ENCODE results near the gene GLO1.

GLO1 gene

GRCh38 chr6:38686270-38687042 lies 16.5 kb downstream of the GLO1 start:
- no peak overlapping the region for H3K9ac ChIP-seq (ENCODE audit: low read length in 2 of 2)
- no peaks in the 10 kb centered on the region for H3K27me3 ChIP-seq (ENCODE audit: control insufficient read depth in 1 of 2, insufficient read depth in 2 of 2, low read length in 2 of 2)
- H3K4me1 ChIP-seq (ENCODE audit: control insufficient read depth, insufficient read depth, low read length) = no peaks in the 10 kb centered on the region
- H3K36me3 ChIP-seq (ENCODE audit: control insufficient read depth in 2 of 2, insufficient read depth in 2 of 2, low read length in 2 of 2) = peaks cover 4 to 13% of the 10 kb centered on the region in 2 donors
- no peak overlapping the region for H3K4me3 ChIP-seq (ENCODE audit: low read length in 2 of 2)
- H3K9me3 ChIP-seq (ENCODE audit: control insufficient read depth in 2 of 2, low read length in 2 of 2) = no peaks in the 10 kb centered on the region
- no peak overlapping the region for H3K27ac ChIP-seq (ENCODE audit: low read length)

GRCh38 chr6:38684904-38685303 lies 18.0 kb downstream of the GLO1 start:
- Histone ChIP-seq H3K9ac (ENCODE audit: low read length in 2 of 2) (no peak overlapping the region), H3K4me1 (ENCODE audit: control insufficient read depth, insufficient read depth, low read length) (no peaks in the 10 kb centered on the region), H3K9me3 (ENCODE audit: control insufficient read depth in 2 of 2, low read length in 2 of 2) (no peaks in the 10 kb centered on the region), H3K4me3 (ENCODE audit: low read length in 2 of 2) (no peak overlapping the region), H3K36me3 (ENCODE audit: control insufficient read depth in 2 of 2, insufficient read depth in 2 of 2, low read length in 2 of 2) (peaks cover 4 to 15% of the 10 kb centered on the region in 2 donors), H3K27me3 (ENCODE audit: control insufficient read depth in 1 of 2, insufficient read depth in 2 of 2, low read length in 2 of 2) (no peaks in the 10 kb centered on the region), H3K27ac (ENCODE audit: low read length) (no peak overlapping the region)

- Histone ChIP-seq H3K9ac (ENCODE audit: low read length in 2 of 2) (no peak overlapping the region), H3K4me3 (ENCODE audit: low read length in 2 of 2) (no peak overlapping the region)
Observed at GRCh38 chr6:38684237-38684636, 18.7 kb downstream of the GLO1 start.

GRCh38 chr6:38681850-38682249 lies 21.1 kb downstream of the GLO1 start:
- Histone ChIP-seq H3K36me3 (ENCODE audit: control insufficient read depth in 2 of 2, insufficient read depth in 2 of 2, low read length in 2 of 2) (peaks cover 13 to 15% of the 10 kb centered on the region in 2 donors), H3K27ac (ENCODE audit: low read length) (no peak overlapping the region), H3K4me1 (ENCODE audit: control insufficient read depth, insufficient read depth, low read length) (no peaks in the 10 kb centered on the region), H3K4me3 (ENCODE audit: low read length in 2 of 2) (no peak overlapping the region), H3K27me3 (ENCODE audit: control insufficient read depth in 1 of 2, insufficient read depth in 2 of 2, low read length in 2 of 2) (no peaks in the 10 kb centered on the region), H3K9ac (ENCODE audit: low read length in 2 of 2) (no peak overlapping the region), H3K9me3 (ENCODE audit: control insufficient read depth in 2 of 2, low read length in 2 of 2) (no peaks in the 10 kb centered on the region)

More at GRCh38 chr6:38684237-38684636, 18.7 kb downstream of the GLO1 start:
- Histone ChIP-seq H3K27ac (ENCODE audit: low read length) (no peak overlapping the region), H3K36me3 (ENCODE audit: control insufficient read depth in 2 of 2, insufficient read depth in 2 of 2, low read length in 2 of 2) (peaks cover 4 to 15% of the 10 kb centered on the region in 2 donors), H3K27me3 (ENCODE audit: control insufficient read depth in 1 of 2, insufficient read depth in 2 of 2, low read length in 2 of 2) (no peaks in the 10 kb centered on the region), H3K9me3 (ENCODE audit: control insufficient read depth in 2 of 2, low read length in 2 of 2) (no peaks in the 10 kb centered on the region), H3K4me1 (ENCODE audit: control insufficient read depth, insufficient read depth, low read length) (no peaks in the 10 kb centered on the region)

- Histone ChIP-seq H3K27ac (ENCODE audit: low read length) (no peak overlapping the region), H3K4me1 (ENCODE audit: control insufficient read depth, insufficient read depth, low read length) (no peaks in the 10 kb centered on the region), H3K36me3 (ENCODE audit: control insufficient read depth in 2 of 2, insufficient read depth in 2 of 2, low read length in 2 of 2) (peaks cover 13 to 18% of the 10 kb centered on the region in 2 donors), H3K9ac (ENCODE audit: low read length in 2 of 2) (no peak overlapping the region), H3K4me3 (ENCODE audit: low read length in 2 of 2) (no peak overlapping the region), H3K27me3 (ENCODE audit: control insufficient read depth in 1 of 2, insufficient read depth in 2 of 2, low read length in 2 of 2) (no peaks in the 10 kb centered on the region), H3K9me3 (ENCODE audit: control insufficient read depth in 2 of 2, low read length in 2 of 2) (no peaks in the 10 kb centered on the region)
Observed at GRCh38 chr6:38679668-38680067, 23.3 kb downstream of the GLO1 start.

GRCh38 chr6:38678178-38678760 lies 24.7 kb downstream of the GLO1 start:
- Histone ChIP-seq H3K27ac (ENCODE audit: low read length) (no peak overlapping the region), H3K36me3 (ENCODE audit: control insufficient read depth in 2 of 2, insufficient read depth in 2 of 2, low read length in 2 of 2) (peaks cover 13 to 22% of the 10 kb centered on the region in 2 donors), H3K4me3 (ENCODE audit: low read length in 2 of 2) (no peak overlapping the region), H3K4me1 (ENCODE audit: control insufficient read depth, insufficient read depth, low read length) (no peaks in the 10 kb centered on the region), H3K9ac (ENCODE audit: low read length in 2 of 2) (no peak overlapping the region), H3K9me3 (ENCODE audit: control insufficient read depth in 2 of 2, low read length in 2 of 2) (no peaks in the 10 kb centered on the region), H3K27me3 (ENCODE audit: control insufficient read depth in 1 of 2, insufficient read depth in 2 of 2, low read length in 2 of 2) (no peaks in the 10 kb centered on the region)

GRCh38 chr6:38676974-38677544 lies 25.9 kb downstream of the GLO1 start:
- Histone ChIP-seq H3K9ac (ENCODE audit: low read length in 2 of 2) (no peak overlapping the region), H3K4me3 (ENCODE audit: low read length in 2 of 2) (no peak overlapping the region), H3K4me1 (ENCODE audit: control insufficient read depth, insufficient read depth, low read length) (no peaks in the 10 kb centered on the region), H3K27ac (ENCODE audit: low read length) (no peak overlapping the region), H3K9me3 (ENCODE audit: control insufficient read depth in 2 of 2, low read length in 2 of 2) (no peaks in the 10 kb centered on the region), H3K27me3 (ENCODE audit: control insufficient read depth in 1 of 2, insufficient read depth in 2 of 2, low read length in 2 of 2) (no peaks in the 10 kb centered on the region), H3K36me3 (ENCODE audit: control insufficient read depth in 2 of 2, insufficient read depth in 2 of 2, low read length in 2 of 2) (peaks cover 13 to 15% of the 10 kb centered on the region in 2 donors)

GRCh38 chr6:38676236-38676973 lies 26.5 kb downstream of the GLO1 start:
- Histone ChIP-seq H3K9ac (ENCODE audit: low read length in 2 of 2) (no peak overlapping the region), H3K36me3 (ENCODE audit: control insufficient read depth in 2 of 2, insufficient read depth in 2 of 2, low read length in 2 of 2) (peaks cover 9 to 10% of the 10 kb centered on the region in 2 donors), H3K27ac (ENCODE audit: low read length) (no peak overlapping the region), H3K4me1 (ENCODE audit: control insufficient read depth, insufficient read depth, low read length) (no peaks in the 10 kb centered on the region), H3K27me3 (ENCODE audit: control insufficient read depth in 1 of 2, insufficient read depth in 2 of 2, low read length in 2 of 2) (no peaks in the 10 kb centered on the region), H3K9me3 (ENCODE audit: control insufficient read depth in 2 of 2, low read length in 2 of 2) (no peaks in the 10 kb centered on the region), H3K4me3 (ENCODE audit: low read length in 2 of 2) (no peak overlapping the region)

GRCh38 chr6:38673397-38674165 lies 29.4 kb downstream of the GLO1 start:
- no peak overlapping the region for H3K9ac ChIP-seq (ENCODE audit: low read length in 2 of 2)
- H3K9me3 ChIP-seq (ENCODE audit: control insufficient read depth in 2 of 2, low read length in 2 of 2) = no peaks in the 10 kb centered on the region
- no peaks in the 10 kb centered on the region for H3K27me3 ChIP-seq (ENCODE audit: control insufficient read depth in 1 of 2, insufficient read depth in 2 of 2, low read length in 2 of 2)
- no peak overlapping the region for H3K4me3 ChIP-seq (ENCODE audit: low read length in 2 of 2)
- no peaks in the 10 kb centered on the region for H3K4me1 ChIP-seq (ENCODE audit: control insufficient read depth, insufficient read depth, low read length)
- peaks cover 7 to 9% of the 10 kb centered on the region in 2 donors for H3K36me3 ChIP-seq (ENCODE audit: control insufficient read depth in 2 of 2, insufficient read depth in 2 of 2, low read length in 2 of 2)
- no peak overlapping the region for H3K27ac ChIP-seq (ENCODE audit: low read length)

- Histone ChIP-seq H3K27me3 (ENCODE audit: control insufficient read depth in 1 of 2, insufficient read depth in 2 of 2, low read length in 2 of 2) (no peaks in the 10 kb centered on the region), H3K9ac (ENCODE audit: low read length in 2 of 2) (no peak overlapping the region), H3K4me1 (ENCODE audit: control insufficient read depth, insufficient read depth, low read length) (no peaks in the 10 kb centered on the region), H3K9me3 (ENCODE audit: control insufficient read depth in 2 of 2, low read length in 2 of 2) (no peaks in the 10 kb centered on the region), H3K36me3 (ENCODE audit: control insufficient read depth in 2 of 2, insufficient read depth in 2 of 2, low read length in 2 of 2) (peaks cover 0 to 9% of the 10 kb centered on the region in 2 donors), H3K27ac (ENCODE audit: low read length) (no peak overlapping the region), H3K4me3 (ENCODE audit: low read length in 2 of 2) (no peak overlapping the region)
Observed at GRCh38 chr6:38671885-38672467, 31.0 kb downstream of the GLO1 start.
